IMR-90 (cell line): ENCODE results near the gene FRMPD4. TPM values are rescaled to one million over a fixed set of nuclear protein-coding genes. Genes with fewer than 3 reads are reported as not detected.

Source experiments
- ATAC-seq: fragments of 200-7000 bp; cut with Tn5 transposase; 2 replicates; pipeline ENCODE4 v1.9.1; 2020; ENCODE audit warnings: low read depth, mild to moderate bottlenecking, moderate library complexity
- BruUV-seq: library from RNA; stranded (reverse); fragments of 400-500 nt; replicated peaks from 2 replicates; lab custom pipeline; 2021; lab: Mats Ljungman, UMichigan
- CTCF ChIA-PET: fragments of 300-600 bp; formaldehyde crosslinking; extraction: SDS; loops from one replicate; lab custom pipeline; 2021; ENCODE audit warnings: antibody characterized with exemption; lab: Yijun Ruan, JAX
- POLR2A ChIA-PET: fragments of 300-600 bp; sonication (Branson Sonifier 250); formaldehyde crosslinking; loops from one replicate; lab custom pipeline; 2022; ENCODE audit warnings: antibody characterized with exemption; ENCODE audit not compliant: unreplicated experiment; lab: Charles Lee
- DNase-seq: peaks from one replicate; pipeline ENCODE4 v3.0.0; 2013
- H2AFZ ChIP-seq: replicated peaks from 2 replicates; pipeline ENCODE3; 2013; ENCODE audit warnings: low read length, mild to moderate bottlenecking; ENCODE audit not compliant: poor library complexity
- H2AK5ac ChIP-seq: 2 replicates; pipeline ENCODE4 v1.6.1; 2013; ENCODE audit warnings: low read depth, low read length, inconsistent platforms
- H2AK9ac ChIP-seq: replicated peaks from 2 replicates; pipeline ENCODE3; 2013; ENCODE audit warnings: mild to moderate bottlenecking, low read depth, low read length, moderate library complexity; ENCODE audit not compliant: poor library complexity
- H2BK120ac ChIP-seq: 2 replicates; pipeline ENCODE4 v1.6.1; 2013; ENCODE audit warnings: low read depth, low read length, inconsistent platforms
- H2BK15ac ChIP-seq: 3 replicates; pipeline ENCODE4 v1.6.1; 2013; ENCODE audit warnings: low read depth, low read length, inconsistent platforms
- H2BK20ac ChIP-seq: 2 replicates; pipeline ENCODE4 v1.6.1; 2013; ENCODE audit warnings: low read depth, mild to moderate bottlenecking, inconsistent platforms, low read length, moderate library complexity
- H2BK5ac ChIP-seq: 2 replicates; pipeline ENCODE4 v1.6.1; 2013; ENCODE audit warnings: mild to moderate bottlenecking, low read depth, low read length, inconsistent platforms; ENCODE audit not compliant: poor library complexity, severe bottlenecking
- H3K14ac ChIP-seq: replicated peaks from 2 replicates; pipeline ENCODE4 v1.6.1; 2013; ENCODE audit warnings: low read depth, low read length, inconsistent platforms
- H3K18ac ChIP-seq: 2 replicates; pipeline ENCODE4 v1.6.1; 2013; ENCODE audit warnings: low read depth, low read length, control low read depth
- H3K23ac ChIP-seq: 2 replicates; pipeline ENCODE4 v1.6.1; 2013; ENCODE audit warnings: low read depth, low read length, inconsistent platforms
- H3K27ac ChIP-seq: 2 replicates; pipeline ENCODE4 v1.5.1; 2013; ENCODE audit warnings: mild to moderate bottlenecking, control low read depth, low read length; ENCODE audit not compliant: insufficient read depth
- H3K27me3 ChIP-seq: 2 replicates; pipeline ENCODE4 v1.6.1; 2013; ENCODE audit warnings: low read length; ENCODE audit not compliant: control insufficient read depth, insufficient read depth
- H3K36me3 ChIP-seq: 2 replicates; pipeline ENCODE4 v1.6.1; 2013; ENCODE audit warnings: low read length, mixed read lengths; ENCODE audit not compliant: control insufficient read depth, insufficient read depth
- H3K4ac ChIP-seq: 2 replicates; pipeline ENCODE4 v1.6.1; 2013; ENCODE audit warnings: low read depth, low read length, inconsistent platforms
- H3K4me1 ChIP-seq: 2 replicates; pipeline ENCODE4 v1.6.1; 2013; ENCODE audit warnings: low read length, mixed read lengths; ENCODE audit not compliant: control insufficient read depth, insufficient read depth
- H3K4me2 ChIP-seq: 2 replicates; pipeline ENCODE4 v1.6.1; 2013; ENCODE audit warnings: low read depth, mild to moderate bottlenecking, control low read depth, low read length, moderate library complexity
- H3K4me3 ChIP-seq: 2 replicates; pipeline ENCODE4 v1.5.1; 2013; ENCODE audit warnings: low read depth, mild to moderate bottlenecking, control low read depth, low read length, moderate library complexity; ENCODE audit not compliant: insufficient read depth
- H3K56ac ChIP-seq: 2 replicates; pipeline ENCODE4 v1.6.1; 2013; ENCODE audit warnings: low read length, inconsistent platforms; ENCODE audit not compliant: insufficient read depth; ENCODE audit errors: extremely low read depth
- H3K79me1 ChIP-seq, 2 experiments: 2 replicates each; pipeline ENCODE4 v1.6.1; 2013; ENCODE audit warnings: low read length in 2 of 2, inconsistent platforms in 1 of 2, low read depth in 1 of 2
- H3K9ac ChIP-seq: 2 replicates; pipeline ENCODE4 v1.6.1; 2013; ENCODE audit warnings: low read depth, low read length, control low read depth
- H3K9me1 ChIP-seq: 2 replicates; pipeline ENCODE4 v1.6.1; 2013; ENCODE audit warnings: low read length, inconsistent platforms; ENCODE audit not compliant: insufficient read depth
- H3K9me3 ChIP-seq: 2 replicates; pipeline ENCODE4 v1.6.1; 2013; ENCODE audit warnings: low read length; ENCODE audit not compliant: control insufficient read depth, insufficient read depth
- H4K20me1 ChIP-seq: 2 replicates; pipeline ENCODE4 v1.6.1; 2013; ENCODE audit warnings: low read length, inconsistent platforms; ENCODE audit not compliant: insufficient read depth
- H4K5ac ChIP-seq: 2 replicates; pipeline ENCODE4 v1.6.1; 2013; ENCODE audit warnings: mild to moderate bottlenecking, low read depth, low read length, control low read depth
- H4K8ac ChIP-seq, 2 experiments: 2 replicates each; pipeline ENCODE4 v1.6.1; 2013; ENCODE audit warnings: low read depth in 2 of 2, low read length in 2 of 2, control low read depth in 1 of 2, inconsistent platforms in 1 of 2
- H4K91ac ChIP-seq: 2 replicates; pipeline ENCODE4 v1.6.1; 2013; ENCODE audit warnings: low read depth, low read length, inconsistent platforms; ENCODE audit not compliant: insufficient read depth
- CEBPB ChIP-seq: IDR thresholded peaks from 2 replicates; pipeline ENCODE4 v1.6.1; 2012; ENCODE audit warnings: low read depth, low read length, improper control_type of control experiment
- CHD1 ChIP-seq: IDR thresholded peaks from 2 replicates; pipeline ENCODE4 v1.6.1; 2012; ENCODE audit warnings: low read depth, low read length, improper control_type of control experiment
- CTCF ChIP-seq: conservative IDR thresholded peaks from 2 replicates; pipeline ENCODE4 v1.5.1; 2012; ENCODE audit warnings: mild to moderate bottlenecking, low read depth, low read length, improper control_type of control experiment
- ELK1 ChIP-seq: fragments of 150-350 bp; IDR thresholded peaks from 2 replicates; pipeline ENCODE4 v1.6.1; 2016; ENCODE audit warnings: low read depth, mild to moderate bottlenecking, low read length, moderate library complexity, borderline replicate concordance
- FOS ChIP-seq: fragments of 150-350 bp; IDR thresholded peaks from 2 replicates; pipeline ENCODE4 v1.6.1; 2016; ENCODE audit warnings: low read depth, low read length
- MXI1 ChIP-seq: IDR thresholded peaks from 2 replicates; pipeline ENCODE4 v1.6.1; 2012; ENCODE audit warnings: low read depth, mild to moderate bottlenecking, low read length, moderate library complexity, borderline replicate concordance
- NFE2L2 ChIP-seq: fragments of 150-350 bp; IDR thresholded peaks from 2 replicates; pipeline ENCODE4 v1.6.1; 2016; ENCODE audit warnings: low read depth, mild to moderate bottlenecking, low read length
- POLR2A ChIP-seq: IDR thresholded peaks from 2 replicates; pipeline ENCODE4 v1.6.1; 2012; ENCODE audit warnings: mild to moderate bottlenecking, low read depth, low read length
- RCOR1 ChIP-seq: IDR thresholded peaks from 2 replicates; pipeline ENCODE4 v1.6.1; 2012; ENCODE audit warnings: mild to moderate bottlenecking, low read length, improper control_type of control experiment; ENCODE audit not compliant: insufficient replicate concordance
- RFX5 ChIP-seq: IDR thresholded peaks from 2 replicates; pipeline ENCODE4 v1.8.0; 2012; ENCODE audit warnings: low read depth, mild to moderate bottlenecking, low read length, moderate library complexity
- SMC3 ChIP-seq: fragments of 150-350 bp; IDR thresholded peaks from 2 replicates; pipeline ENCODE4 v1.6.1; 2016; ENCODE audit warnings: low read depth, mild to moderate bottlenecking, antibody characterized with exemption, low read length, moderate library complexity
- USF2 ChIP-seq: fragments of 150-350 bp; IDR thresholded peaks from 2 replicates; pipeline ENCODE4 v1.6.1; 2017; ENCODE audit warnings: mild to moderate bottlenecking, antibody characterized with exemption, low read length, low read depth
- WGBS, 2 experiments: methylation state at CpG; one replicate each; pipeline versions ENCODE4 v1.1.5 to v1.1.7; 2013; ENCODE audit warnings: missing lambda C conversion rate in 2 of 2; ENCODE audit not compliant: insufficient read length in 1 of 2; ENCODE audit errors: extremely low coverage in 2 of 2; 5-methylcytosine and 5-hydroxymethylcytosine counted together
- dilution Hi-C: fragments of 300-500 bp; cut with HindIII; formaldehyde crosslinking; loops from one replicate; pipeline ENCODE4 v1.14.3; 2018; ENCODE audit warnings: low sequenced_read_pairs; ENCODE audit not compliant: unreplicated experiment
- in situ Hi-C: fragments of 300-500 bp; cut with MboI; formaldehyde crosslinking; loops from 3 replicates; pipeline ENCODE4 v1.14.3; 2019; ENCODE audit warnings: low sequenced_read_pairs, inconsistent platforms, mixed read lengths
- intact Hi-C: fragments of 100-400 bp; cut with micrococcal nuclease; formaldehyde crosslinking; loops from 2 replicates; pipeline ENCODE4 v1.10.0; 2022
- polyA plus RNA-seq, 3 experiments: library from polyadenylated mRNA; depleted of rRNA; stranded (reverse); fragments of >200 nt; gene quantifications; 2 replicates each; pipeline ENCODE4 v1.2.3, GENCODE V29; 2012; ENCODE audit warnings: low replicate concordance in 1 of 3
- total RNA-seq: library from RNA; depleted of rRNA; stranded (reverse); fragments of >200 nt; gene quantifications from 2 replicates; pipeline ENCODE4 v1.2.3, GENCODE V29; 2012

FRMPD4 gene
- total and polyA plus RNA-seq, 2 of the 4 experiments (the other 2 are of a cell fraction) = 0.53 to 1.1 TPM

- peaks cover 2% of the 10 kb centered on the region; the same call in 1 of the 2 replicates for H3K9me3 ChIP-seq
- no peak overlapping the region for H3K27ac ChIP-seq
- H2BK120ac ChIP-seq = no peak overlapping the region
- H3K4me2 ChIP-seq = no peak overlapping the region
- no peak overlapping the region for H2AK5ac ChIP-seq
- no peak overlapping the region for H3K23ac ChIP-seq
- ChIA-PET CTCF (interaction anchor here (1.2 kb wide), 1 partner anchor 10 kb away, joined by 5 read pairs; no protein-coding TSS in a partner anchor), POLR2A (no interaction called here)
- H3K27me3 ChIP-seq = no peaks in the 10 kb centered on the region
- no peak overlapping the region for H3K4me3 ChIP-seq
- H3K4ac ChIP-seq = no peak overlapping the region
- no peak overlapping the region for H3K56ac ChIP-seq
- TF ChIP-seq CEBPB (no peak), NFE2L2 (no peak), POLR2A (no peak), USF2 (no peak), FOS (no peak), CTCF (no peak), MXI1 (no peak), RFX5 (no peak), CHD1 (no peak), SMC3 (no peak), RCOR1 (no peak), ELK1 (no peak)
- no peak overlapping the region for H3K18ac ChIP-seq
- dilution Hi-C loops = no loop called here
- no peaks in the 10 kb centered on the region for H3K79me1 ChIP-seq
- H4K20me1 ChIP-seq = no peaks in the 10 kb centered on the region
- H2BK20ac ChIP-seq = no peak overlapping the region
- no TSS peak for BruUV-seq
- no peaks in the 10 kb centered on the region for H3K9me1 ChIP-seq
- H3K14ac ChIP-seq = no peak overlapping the region
- H3K36me3 ChIP-seq = no peaks in the 10 kb centered on the region
- DNase-seq (no peak), ATAC-seq (no peak)
- H3K9ac ChIP-seq = no peak overlapping the region
- H4K8ac ChIP-seq = no peak overlapping the region
- no peak overlapping the region for H2BK5ac ChIP-seq
- H4K5ac ChIP-seq = no peak overlapping the region
- no CpG with 5 or more reads among the region's 2 CpGs for WGBS, 2 experiments
- H4K91ac ChIP-seq = no peak overlapping the region
- in situ Hi-C loops = no loop called here
- no peak overlapping the region for H2AFZ ChIP-seq
- no peak overlapping the region for H2BK15ac ChIP-seq
- intact Hi-C loops = no loop called here
- no peak overlapping the region for H2AK9ac ChIP-seq
- no peaks in the 10 kb centered on the region for H3K4me1 ChIP-seq
Measured at GRCh38 chrX:12471061-12471460, 332.8 kb downstream of the FRMPD4 start.
